Measurements from ENCODE around the gene AZIN2.
"Not testable (repeated sequence)": the region's sequence is repeated elsewhere in the genome, so short reads cannot be mapped to it uniquely, and the experiment has no call there.

Gene AZIN2

DNA sequence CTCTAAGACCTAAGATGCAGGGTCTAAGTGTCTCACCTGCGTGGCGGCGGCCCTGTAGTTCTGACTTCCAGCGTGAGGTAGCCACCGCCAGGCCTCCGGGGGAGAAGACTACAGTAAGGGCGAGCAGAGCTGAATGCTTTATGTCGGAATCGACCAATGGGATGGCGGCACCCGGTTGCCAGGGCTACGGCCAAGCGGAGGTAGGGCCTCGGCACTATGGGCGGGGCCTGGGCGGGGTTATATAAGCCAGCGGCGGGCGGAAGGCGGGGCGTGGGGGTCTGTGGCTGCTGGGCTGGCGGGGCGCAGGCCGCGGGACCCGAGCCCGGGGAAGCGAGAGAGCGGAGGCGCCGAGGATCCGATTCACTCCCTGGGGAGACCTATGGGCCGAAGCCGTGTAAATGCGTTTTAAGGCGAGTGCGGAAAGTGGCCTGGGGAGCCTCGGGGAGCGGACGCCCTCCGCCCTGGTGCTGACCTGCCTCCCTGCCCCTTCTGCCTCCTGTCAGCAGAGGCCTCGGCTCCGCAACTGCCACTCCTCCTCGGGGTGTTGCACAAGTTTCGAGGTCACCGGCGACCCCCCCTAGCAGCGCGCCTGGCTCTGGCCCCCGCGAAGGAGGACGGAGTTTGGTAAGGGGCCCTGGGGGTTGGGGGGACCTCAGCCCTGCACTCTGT is at the start of gene AZIN2:
AZIN2 (plus strand) TSS at position 269 of the 669 bp plus-strand sequence. CDS start 1,097 bp downstream, outside the sequence.
- DNase-seq = peak; percentile 99

DNA sequence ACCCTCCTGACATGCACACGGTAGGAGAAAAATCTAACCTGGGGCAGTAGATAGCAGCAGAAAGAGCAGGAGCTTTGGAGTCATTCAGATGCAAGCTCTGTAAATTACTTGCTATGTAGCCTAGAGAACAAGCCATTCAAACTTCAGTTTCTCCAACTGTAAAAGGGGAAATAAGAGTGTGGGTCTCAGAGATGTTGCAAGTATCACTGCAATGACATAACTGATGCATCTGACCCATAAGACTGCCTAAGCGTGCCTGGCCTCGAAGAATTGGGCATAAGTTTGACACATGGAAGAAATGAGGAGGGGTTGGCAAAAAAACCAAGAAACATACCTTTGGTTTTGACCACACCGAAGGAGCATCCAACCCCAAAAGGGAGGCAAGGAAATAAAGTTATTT is 49.4 kb upstream of the AZIN2 start:
- DNase-seq = no peak

DNA sequence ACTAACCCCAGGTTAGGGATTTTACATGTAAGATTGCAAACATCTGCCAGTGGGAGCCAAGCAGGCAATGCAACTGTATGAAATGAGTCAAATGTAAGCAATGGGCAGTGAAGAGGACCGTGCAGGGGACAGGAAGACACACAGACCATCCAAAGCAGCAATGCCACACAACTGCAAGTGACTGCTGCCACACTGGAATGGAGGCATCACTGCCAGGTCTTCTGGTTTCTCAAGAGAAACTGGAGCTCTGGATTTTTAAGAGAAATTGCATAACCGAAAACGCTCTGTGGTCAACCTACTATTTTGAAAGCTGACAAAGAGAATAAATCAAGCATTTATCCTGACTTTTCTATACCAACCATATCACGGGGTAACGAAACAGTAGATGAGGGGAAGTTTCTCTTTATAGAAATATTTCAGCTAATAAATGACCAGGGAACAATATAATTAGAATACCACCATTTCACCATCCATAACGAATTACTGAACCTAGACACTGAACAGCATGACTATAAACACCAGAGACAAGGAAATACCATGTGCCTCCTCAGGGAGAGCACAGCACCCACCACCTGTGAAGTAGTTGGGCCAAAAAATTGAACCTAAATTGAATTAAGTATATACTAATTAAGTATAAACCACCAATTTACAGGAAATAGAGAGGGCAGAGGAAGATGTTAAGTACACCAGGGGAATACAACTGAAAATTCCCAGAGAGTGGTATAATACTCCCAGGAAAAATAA is 48.7 kb upstream of the AZIN2 start:
- no peak for DNase-seq

DNA sequence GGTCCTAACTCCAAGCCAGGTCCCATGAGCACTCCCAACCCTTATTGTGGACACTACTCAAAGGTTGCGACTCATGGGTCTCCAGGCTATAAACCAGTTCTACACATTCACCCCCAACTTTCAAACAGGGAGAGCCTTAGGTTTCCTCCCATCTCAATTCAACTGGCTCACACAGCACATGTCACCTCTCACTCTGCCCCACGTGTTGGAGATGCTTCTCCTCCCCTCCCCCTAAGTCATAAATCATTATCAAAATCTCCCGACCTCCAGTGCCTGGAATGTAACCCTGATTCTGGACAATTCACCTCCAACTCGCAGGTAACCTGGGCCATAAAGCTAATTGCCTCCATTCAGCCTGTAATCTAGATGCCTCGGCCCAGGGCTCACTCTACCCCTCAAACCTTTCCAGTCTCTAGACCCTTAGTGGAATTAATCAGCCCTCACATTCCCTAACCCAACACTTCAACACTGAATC is 44.9 kb upstream of the AZIN2 start:
- DNase-seq = no peak

DNA sequence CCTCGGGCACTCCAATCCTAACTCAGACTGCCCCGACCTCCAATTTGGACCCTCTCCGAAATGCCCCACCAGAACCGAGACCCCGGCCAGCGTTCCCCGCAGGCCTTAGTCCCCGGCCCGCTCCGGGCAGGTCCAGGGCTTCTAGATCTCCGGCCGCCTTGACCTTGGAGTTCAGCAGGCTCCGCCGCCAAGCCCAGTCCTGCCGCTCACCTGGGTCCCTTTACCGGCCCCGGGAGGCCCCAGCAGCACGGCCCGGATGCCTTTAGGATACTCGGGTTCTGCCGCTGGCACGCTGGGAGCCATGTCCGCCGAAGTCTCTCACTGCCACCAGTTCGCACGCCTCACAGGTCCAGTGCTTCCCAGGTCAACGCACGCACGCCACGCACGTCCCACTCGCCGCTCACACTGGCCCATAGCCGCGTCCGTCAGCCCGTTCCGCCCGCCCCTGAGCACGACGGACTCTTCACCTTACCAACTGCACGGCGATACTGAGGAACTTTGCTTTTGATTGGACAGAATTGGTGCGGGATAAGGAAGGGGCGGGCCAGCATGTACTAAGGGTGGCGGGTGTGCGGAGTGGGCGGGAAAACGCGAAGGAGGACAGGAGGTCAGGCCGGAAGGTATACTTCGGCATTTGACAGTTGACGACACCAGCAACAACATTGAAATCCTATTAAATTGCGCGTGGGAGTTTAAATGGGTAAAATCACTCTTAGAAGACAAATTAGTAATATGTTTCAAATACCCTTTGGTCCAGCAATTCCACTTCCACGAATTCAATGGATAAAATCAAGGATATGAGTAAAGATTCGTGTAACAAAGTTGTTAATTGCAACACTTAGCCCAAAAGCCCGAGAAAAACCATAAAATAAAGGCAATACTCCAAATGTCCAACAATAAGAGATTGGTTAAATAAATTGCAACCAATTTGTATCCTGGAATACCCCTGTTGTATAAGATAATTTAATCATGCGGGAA is 44.1 kb upstream of the AZIN2 start, which contains the start of gene AK2:
AK2 (minus strand) TSS at position 358 of the 978 bp plus-strand sequence; CDS start at position 303, 55 bp downstream.
- DNase-seq = peak; percentile 92

- no peak for DNase-seq
These were observed 41.1 kb upstream of the AZIN2 start for GRCh38 chr1:33039840-33040239.

DNA sequence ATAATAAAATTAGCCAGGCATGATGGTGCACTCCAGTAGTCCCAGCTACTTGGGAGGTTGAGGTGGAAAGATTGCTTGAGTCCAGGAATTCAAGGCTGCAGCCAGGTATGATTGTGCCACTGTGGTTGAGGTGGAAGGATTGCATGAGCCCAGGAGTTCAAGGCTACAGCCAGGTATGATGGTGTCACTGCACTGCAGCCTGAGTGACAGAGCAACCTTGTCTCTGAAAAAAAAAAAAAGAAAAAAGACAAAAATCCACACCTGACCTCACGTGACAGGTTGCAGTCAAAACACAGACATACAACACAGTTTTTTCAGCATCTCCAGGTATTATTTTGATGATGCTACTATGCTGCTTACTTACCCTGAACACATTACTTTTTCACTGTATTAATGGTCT is 39.9 kb upstream of the AZIN2 start:
- no peak for DNase-seq

- no peak for DNase-seq
These were observed 38.1 kb upstream of the AZIN2 start for GRCh38 chr1:33042831-33043230.

DNA sequence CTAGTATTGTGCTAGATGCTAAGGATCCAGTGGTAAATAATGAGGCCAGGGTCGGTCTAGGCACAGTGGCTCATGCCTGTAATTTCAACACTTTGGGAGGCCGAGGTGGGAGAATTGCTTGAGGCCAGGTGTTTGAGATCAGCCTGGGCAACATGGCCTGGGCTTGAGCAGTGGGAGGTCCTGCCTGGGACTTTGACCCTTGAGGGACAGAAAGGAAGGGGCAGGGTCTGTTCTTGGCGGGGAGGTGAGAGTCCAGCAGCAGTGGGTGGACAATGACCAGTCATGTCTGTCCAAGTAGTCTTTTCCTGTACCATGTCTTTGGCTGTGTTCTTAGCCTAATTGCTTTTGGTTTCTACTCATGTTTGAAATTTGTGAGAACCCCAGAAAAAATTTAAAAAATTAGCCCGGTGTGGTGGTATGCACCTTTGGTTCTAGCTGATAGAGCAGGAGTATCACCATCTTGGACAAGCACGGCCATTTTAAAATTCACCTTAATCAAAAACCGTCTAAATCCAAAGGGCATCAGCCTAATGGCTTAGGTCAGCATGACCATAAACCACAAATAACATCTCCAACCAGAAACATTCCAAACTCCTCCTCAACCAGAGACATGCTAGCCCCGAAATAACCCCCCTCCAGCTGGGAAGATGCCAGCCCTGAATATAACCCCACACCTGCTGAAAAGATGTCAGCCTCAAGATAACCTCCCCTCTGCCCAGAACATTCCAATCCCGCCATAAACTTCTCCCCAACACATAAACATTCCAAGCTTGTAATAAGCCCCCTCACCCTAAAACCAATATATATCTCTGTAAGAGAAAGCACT is 37.5 kb upstream of the AZIN2 start:
- no peak for DNase-seq

GRCh38 chr1:33045246-33045645 is 35.7 kb upstream of the AZIN2 start:
- DNase-seq = no peak

DNA sequence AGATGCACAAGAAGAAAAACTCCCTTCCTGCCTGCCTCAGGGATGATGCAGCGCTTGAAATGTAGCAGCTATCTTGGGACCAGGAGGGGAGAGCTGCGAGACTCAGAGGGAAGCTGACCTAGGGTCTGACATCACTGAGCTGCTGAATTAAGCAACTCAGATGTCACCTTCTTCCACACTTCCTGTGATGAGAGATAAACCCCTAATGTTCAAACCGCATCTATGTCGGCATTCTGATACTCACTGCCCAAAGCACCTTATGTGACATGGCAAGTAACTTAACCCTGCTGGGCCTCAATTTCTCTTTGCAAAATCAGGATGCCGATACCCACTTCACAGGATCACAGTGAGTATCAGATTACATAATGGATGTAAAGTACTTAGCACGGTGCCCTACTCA is 35.1 kb upstream of the AZIN2 start:
- DNase-seq = no peak

DNA sequence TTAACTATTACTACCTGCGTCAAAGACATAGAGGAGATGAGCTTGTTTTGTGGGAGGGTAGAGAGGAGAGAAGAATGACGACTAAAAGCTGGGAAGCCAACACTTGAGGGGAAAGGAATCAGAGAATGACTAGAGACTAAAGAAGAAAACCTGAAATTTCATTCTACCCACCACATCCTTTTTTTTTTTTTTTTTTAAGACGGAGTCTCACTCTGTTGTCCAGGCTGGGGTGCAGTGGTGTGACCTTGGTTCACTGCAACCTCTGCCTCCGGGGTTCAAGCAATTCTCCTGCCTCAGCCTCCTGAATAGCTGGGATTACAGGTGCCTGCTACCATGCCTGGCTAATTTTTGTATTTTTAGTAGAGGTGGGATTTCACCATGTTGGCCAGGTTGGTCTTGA is 34.7 kb upstream of the AZIN2 start:
- not testable (repeated sequence) for DNase-seq

- no peak for DNase-seq
These were observed 33.7 kb upstream of the AZIN2 start for GRCh38 chr1:33047290-33047689.

DNA sequence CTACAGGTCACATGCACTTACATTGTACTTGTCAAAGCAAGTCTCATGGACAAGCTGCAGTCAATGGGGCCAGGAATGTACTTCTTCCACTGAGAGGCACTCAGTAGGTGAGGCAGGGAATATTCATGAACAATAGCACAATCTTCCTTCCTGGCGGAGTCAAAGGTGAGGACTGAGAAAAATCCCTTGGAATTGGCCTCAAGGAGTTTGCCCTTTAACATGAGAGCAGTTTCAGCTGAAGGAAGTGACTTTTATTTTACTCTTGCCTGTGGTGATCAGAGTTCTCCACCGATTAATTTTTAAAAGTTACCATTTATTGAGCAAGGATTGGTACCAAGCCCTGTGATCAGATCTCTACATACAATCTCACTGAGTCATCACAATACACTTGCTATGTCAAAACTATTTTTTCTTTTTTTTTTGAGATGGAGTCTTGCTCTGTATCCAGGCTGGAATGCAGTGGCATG is 33.1 kb upstream of the AZIN2 start:
- DNase-seq = no peak

- DNase-seq = no peak
These were observed 32.5 kb upstream of the AZIN2 start for GRCh38 chr1:33048426-33048825.

- DNase-seq = no peak
These were observed 31.6 kb upstream of the AZIN2 start for GRCh38 chr1:33049371-33049770.

GRCh38 chr1:33050221-33051076 is 30.5 kb upstream of the AZIN2 start:
- DNase-seq = no peak

- peak; percentile 32 for DNase-seq
These were observed 25.5 kb upstream of the AZIN2 start for GRCh38 chr1:33055210-33056008.

DNA sequence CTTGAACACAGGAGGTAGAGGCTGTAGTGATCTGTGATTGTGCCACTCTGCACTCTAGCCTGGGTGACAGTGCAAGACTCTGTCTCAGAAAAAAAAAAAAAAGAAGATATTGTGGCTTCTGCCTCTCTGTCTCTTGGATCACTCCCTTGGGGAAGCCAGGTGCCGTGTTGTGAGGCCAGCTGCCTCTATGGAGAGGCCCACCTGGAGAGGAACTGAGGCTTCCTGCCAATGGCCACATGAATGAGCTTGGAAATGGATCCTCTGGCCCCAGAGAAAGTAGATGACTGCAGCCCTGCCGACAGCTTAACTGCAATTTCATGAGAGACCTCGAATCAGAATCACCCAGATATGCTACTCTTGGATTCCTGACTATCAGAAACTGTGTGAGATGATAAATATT is 24.5 kb upstream of the AZIN2 start:
- DNase-seq = no peak

DNA sequence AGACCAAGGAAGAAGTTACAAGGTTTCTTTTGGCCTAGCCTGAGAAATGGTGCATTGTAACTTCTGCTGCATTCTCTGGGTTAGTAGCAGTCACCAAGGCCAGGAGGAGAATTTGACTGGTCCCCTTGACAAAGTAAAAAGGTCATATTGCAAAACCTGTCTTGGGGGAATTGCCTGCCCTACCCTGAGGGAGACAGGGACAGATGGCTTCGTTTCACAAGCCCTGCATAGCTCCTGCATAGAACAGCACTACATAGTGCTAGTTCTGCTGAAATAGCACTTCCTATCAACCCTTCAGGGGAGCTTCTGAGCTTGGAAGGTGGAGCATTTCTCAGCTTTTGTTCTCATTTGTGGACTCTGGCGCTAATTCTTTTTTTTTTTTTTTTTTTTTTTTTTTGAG is 23.9 kb upstream of the AZIN2 start:
- DNase-seq = no peak

Measured in CD4-positive, alpha-beta T cell treated with Interleukin-17A for 4 hours (primary cell).